ENCODE results near the gene GUCY2D.

DNA sequence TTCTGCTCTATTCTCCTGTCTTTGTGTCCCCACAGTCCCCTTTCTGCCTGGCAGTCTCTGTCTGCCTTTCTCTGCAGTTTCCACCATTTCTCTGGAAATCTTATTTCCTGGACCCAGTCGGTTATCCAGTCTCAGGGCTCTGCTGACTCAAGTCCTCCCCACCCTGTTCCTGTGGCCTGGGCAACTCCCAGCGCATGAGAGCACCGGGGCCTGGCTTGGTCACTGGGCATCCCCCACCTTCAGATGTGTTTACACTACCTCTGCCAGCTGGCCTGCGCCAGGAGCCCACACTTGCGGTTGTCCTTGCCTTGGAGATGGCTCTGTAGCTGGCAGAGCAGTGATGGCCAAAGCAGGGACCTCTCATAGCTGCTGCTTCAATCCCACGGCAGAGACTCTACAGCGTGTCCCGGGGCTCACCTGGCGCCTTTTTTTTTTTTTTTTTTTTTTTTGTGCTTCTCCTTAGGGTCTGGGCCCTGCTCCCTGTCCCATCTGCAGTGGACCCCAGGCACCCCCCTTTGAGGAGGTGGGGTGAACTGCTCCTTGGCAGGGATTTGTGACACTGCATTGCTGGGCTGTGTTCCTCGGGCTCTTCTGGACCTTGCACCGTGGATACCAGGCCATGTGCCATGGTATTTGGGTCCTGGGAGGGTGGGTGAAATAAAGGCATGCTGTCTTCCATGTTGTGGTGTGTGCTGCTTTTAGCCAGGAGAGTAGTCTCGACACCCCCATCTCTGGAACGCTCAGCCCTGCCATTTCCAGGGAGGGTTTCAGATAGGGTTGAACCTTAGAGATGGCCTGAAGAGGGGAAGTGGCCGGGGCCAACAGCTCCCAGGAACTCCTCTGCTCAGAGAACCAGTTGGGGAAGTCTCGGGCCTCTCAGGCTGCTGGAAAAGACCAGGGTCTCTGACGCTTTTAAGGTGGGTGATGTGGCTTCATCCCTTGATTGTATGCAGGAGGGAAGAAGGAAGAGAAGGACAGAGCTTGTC is 17.5 kb downstream of the GUCY2D start:
- TF ChIP-seq CTCF (IDR thresholded peaks at IDR 0.05; ENCODE audit: low read depth, low read length) (no peak), EZH2phosphoT487 (IDR thresholded peaks at IDR 0.05; ENCODE audit: low read depth) (no peak)
